Type B pancreatic cell (in vitro differentiated cells): ENCODE measurements around the gene STK17A. TPM values are rescaled to one million over a fixed set of nuclear protein-coding genes. Genes with fewer than 3 reads are reported as not detected.

Experiments used
- DNase-seq: peaks from one replicate; pipeline ENCODE4 v3.0.0; 2021; ENCODE audit warnings: mixed read lengths; ENCODE audit not compliant: unreplicated experiment; ENCODE audit errors: extremely low spot score
- H3K27ac Mint-ChIP-seq: 2 replicates; pipeline ENCODE4 v1.8.0; 2021; ENCODE audit warnings: mild to moderate bottlenecking, mixed read lengths
- H3K27me3 Mint-ChIP-seq: 2 replicates; pipeline ENCODE4 v1.8.0; 2021; ENCODE audit warnings: mixed read lengths
- H3K36me3 Mint-ChIP-seq: 2 replicates; pipeline ENCODE4 v1.8.0; 2021; ENCODE audit warnings: mixed read lengths
- H3K4me1 Mint-ChIP-seq: one replicate; pipeline ENCODE4 v1.8.0; 2021; ENCODE audit warnings: mixed read lengths; ENCODE audit not compliant: unreplicated experiment
- H3K4me3 Mint-ChIP-seq: 2 replicates; pipeline ENCODE4 v1.8.0; 2021; ENCODE audit warnings: mild to moderate bottlenecking, mixed read lengths
- H3K9me3 Mint-ChIP-seq: 2 replicates; pipeline ENCODE4 v1.8.0; 2021; ENCODE audit warnings: mixed read lengths
- CTCF ChIP-seq: fragments of 200-600 bp; sonication (generic); conservative IDR thresholded peaks from 2 replicates; pipeline ENCODE4 v1.5.0; 2021; ENCODE audit warnings: antibody characterized with exemption, mild to moderate bottlenecking
- total RNA-seq: library from RNA; stranded (reverse); gene quantifications from 2 replicates; pipeline ENCODE4 v1.2.1, GENCODE V29; 2021; ENCODE audit warnings: low replicate concordance

STK17A gene
- total RNA-seq, 1 donor from 2014 or later = 11.0 TPM

- peaks cover under 1% of the 10 kb centered on the region for H3K9me3 Mint-ChIP-seq
- DNase-seq = no peak
- H3K27ac Mint-ChIP-seq = no peak overlapping the region
- no peaks in the 10 kb centered on the region for H3K4me1 Mint-ChIP-seq
- no peak overlapping the region for H3K4me3 Mint-ChIP-seq
- peaks cover 14% of the 10 kb centered on the region for H3K27me3 Mint-ChIP-seq
- no peaks in the 10 kb centered on the region for H3K36me3 Mint-ChIP-seq
- no peak for TF ChIP-seq CTCF
Measured at GRCh38 chr7:43552122-43552521, 30.8 kb upstream of the STK17A start.

GRCh38 chr7:43553999-43554398 lies 28.9 kb upstream of the STK17A start:
- H3K27ac Mint-ChIP-seq = no peak overlapping the region
- no peak for TF ChIP-seq CTCF
- no peaks in the 10 kb centered on the region for H3K4me1 Mint-ChIP-seq
- no peaks in the 10 kb centered on the region for H3K36me3 Mint-ChIP-seq
- peaks cover 14% of the 10 kb centered on the region for H3K27me3 Mint-ChIP-seq
- DNase-seq = no peak
- H3K4me3 Mint-ChIP-seq = no peak overlapping the region
- no peaks in the 10 kb centered on the region for H3K9me3 Mint-ChIP-seq

- Mint-ChIP-seq H3K27me3 (peaks cover 14% of the 10 kb centered on the region), H3K36me3 (no peaks in the 10 kb centered on the region), H3K9me3 (no peaks in the 10 kb centered on the region), H3K27ac (no peak overlapping the region), H3K4me1 (no peaks in the 10 kb centered on the region), H3K4me3 (no peak overlapping the region)
- DNase-seq = no peak
- TF ChIP-seq CTCF = no peak
Measured at GRCh38 chr7:43554423-43554822, 28.5 kb upstream of the STK17A start.

GRCh38 chr7:43557831-43558495 lies 24.9 kb upstream of the STK17A start:
- Mint-ChIP-seq H3K4me1 (no peaks in the 10 kb centered on the region), H3K4me3 (no peak overlapping the region), H3K27me3 (peaks cover 25% of the 10 kb centered on the region), H3K36me3 (no peaks in the 10 kb centered on the region), H3K9me3 (no peaks in the 10 kb centered on the region), H3K27ac (no peak overlapping the region)
- no peak for DNase-seq
- TF ChIP-seq CTCF = no peak

GRCh38 chr7:43559171-43559945 lies 23.6 kb upstream of the STK17A start:
- H3K36me3 Mint-ChIP-seq = no peaks in the 10 kb centered on the region
- H3K9me3 Mint-ChIP-seq = no peaks in the 10 kb centered on the region
- DNase-seq = no peak
- no peak overlapping the region for H3K4me3 Mint-ChIP-seq
- peaks cover 25% of the 10 kb centered on the region for H3K27me3 Mint-ChIP-seq
- H3K27ac Mint-ChIP-seq = no peak overlapping the region
- H3K4me1 Mint-ChIP-seq = no peaks in the 10 kb centered on the region
- no peak for TF ChIP-seq CTCF
